ENCODE results near the gene MESD.

Gene MESD

GRCh38 chr15:80904998-80905397, 84.6 kb downstream of the MESD start:
- DNase-seq (ENCODE audit: low spot score): no peak

GRCh38 chr15:80902298-80902801, 87.3 kb downstream of the MESD start:
- no peak for DNase-seq (ENCODE audit: low spot score)

- no peak for DNase-seq (ENCODE audit: low spot score)
Observed at GRCh38 chr15:80898040-80898439, 91.6 kb downstream of the MESD start.
